HG03060 (cell line): Measurements from ENCODE around the gene ABTB2.
"Not testable (repeated sequence)": the region's sequence is repeated elsewhere in the genome, so short reads cannot be mapped to it uniquely, and the experiment has no call there.

Source experiments
- ATAC-seq: cut with Tn5 transposase; IDR thresholded peaks from one replicate; pipeline ENCODE4 v1.9.1; 2021; ENCODE audit warnings: low read depth, moderate number of reproducible peaks; ENCODE audit not compliant: unreplicated experiment

ABTB2 gene

DNA sequence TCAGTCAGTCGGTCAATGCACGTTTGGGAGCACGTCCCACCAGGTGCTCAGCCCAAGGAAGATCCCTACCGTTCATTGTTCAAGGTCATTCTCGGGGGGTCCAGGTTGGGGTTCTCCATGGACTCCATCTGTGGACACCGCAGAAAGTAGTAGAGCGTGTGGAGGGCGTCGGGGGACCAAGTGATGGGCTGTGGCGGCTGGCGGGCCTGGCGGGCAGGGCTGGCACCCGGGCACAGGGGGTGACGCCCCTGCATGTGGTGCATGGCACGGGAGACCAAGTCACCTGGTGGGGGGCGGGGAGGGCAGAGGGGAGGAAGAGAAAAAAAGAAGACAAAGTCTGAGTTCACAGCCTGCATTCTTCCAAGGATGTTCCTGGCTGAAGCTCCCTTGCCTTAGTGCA lies 160.6 kb downstream of the ABTB2 start:
- no peak for ATAC-seq

DNA sequence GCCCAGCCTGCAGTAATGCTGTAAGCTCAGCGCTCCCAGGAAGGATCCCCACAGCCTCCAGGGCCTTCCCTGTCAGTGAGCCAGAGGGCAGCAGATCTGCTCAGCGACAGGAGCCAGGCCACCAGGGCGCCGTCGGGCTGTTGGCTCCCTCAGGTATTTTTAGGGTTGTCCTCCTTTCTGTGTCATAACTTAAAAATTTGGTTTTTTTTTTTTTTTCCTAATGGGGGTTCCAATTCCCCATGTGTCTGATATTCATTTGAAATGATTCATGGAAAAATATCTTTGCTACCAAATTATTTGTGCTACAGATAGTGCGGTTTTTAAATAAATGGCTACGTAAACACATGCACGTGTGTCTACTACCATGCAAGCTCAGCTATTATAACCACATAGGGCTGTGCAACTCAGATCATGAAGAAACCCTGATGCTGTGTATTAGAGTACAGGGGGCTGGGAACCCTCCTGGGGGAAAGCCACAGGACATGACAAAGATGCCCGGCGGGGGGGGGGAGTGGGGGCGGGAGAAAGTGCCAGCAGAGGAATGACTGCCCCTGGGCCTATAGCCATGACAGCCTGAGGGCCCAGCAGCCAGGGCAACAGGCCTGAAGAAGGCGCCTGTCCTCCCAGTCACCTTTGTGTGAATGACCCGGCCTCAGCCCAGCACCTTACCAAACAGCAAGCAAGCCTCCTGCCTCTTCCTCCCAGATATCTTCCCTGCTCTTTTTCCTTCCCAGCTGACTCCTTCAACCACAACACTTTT lies 163.1 kb downstream of the ABTB2 start:
- ATAC-seq: no peak

DNA sequence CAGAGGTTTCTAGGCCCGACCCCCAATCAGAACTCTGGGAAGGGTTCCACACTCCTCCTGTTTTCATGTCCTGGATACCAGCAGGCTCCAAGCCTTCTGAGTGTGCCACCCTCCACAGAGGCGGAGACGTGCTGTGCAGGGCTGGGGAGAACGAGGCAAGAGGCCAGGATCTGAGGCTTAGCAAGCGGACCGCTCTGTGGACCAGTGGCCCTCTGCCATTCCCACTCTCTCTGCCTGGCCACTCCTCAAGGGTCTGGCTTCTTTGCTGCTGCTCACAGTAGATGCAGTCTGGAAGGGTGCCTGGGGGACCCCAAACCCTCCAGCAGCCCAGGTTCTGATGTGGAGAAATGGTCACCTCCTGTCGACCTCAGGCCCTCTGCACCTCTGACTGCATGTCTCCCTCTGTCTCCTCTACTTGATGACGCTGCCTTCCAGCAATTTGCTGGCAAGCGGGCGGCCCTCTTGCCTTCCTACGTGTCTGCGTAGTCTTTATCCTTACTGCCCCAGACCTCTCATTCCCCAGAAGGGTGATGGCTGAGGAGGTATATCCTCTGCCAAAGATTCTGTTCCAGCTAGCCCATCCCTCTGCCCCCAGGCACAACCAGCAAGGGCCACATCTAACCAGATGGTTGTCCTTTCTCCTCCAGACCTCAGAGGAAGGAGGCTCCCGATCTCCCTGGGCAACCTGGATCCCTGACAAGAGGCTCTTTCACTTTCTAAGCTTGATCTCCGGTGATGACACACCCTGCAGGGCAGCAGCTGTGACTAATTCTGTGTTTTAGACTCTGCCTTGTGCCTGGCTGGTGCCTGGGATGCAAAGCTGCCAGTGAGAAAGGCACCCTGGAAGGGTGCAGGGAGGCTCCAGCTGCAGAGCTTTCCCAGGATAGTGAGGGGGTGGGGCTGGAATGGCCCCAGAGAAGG lies 165.1 kb downstream of the ABTB2 start:
- ATAC-seq: no peak

DNA sequence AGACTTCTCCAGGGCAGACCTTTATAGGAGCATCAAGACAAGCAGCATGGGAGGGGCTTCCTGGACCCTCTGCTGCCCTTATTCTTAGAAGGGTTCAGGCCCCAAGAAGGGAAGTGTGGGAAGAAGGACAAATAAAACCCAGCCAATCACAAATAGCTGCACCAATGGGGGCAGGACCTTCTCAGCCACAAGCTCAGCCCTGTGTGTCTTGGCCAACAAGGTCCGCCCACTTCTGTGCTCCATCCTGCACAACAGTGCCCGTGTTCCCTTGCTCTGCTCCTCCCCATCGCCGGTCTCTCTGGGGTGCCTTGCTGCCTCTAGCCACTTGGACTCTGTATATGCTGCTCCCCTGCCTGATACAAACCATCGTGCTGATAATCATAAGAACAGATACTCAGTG lies 166.2 kb downstream of the ABTB2 start:
- no peak for ATAC-seq

DNA sequence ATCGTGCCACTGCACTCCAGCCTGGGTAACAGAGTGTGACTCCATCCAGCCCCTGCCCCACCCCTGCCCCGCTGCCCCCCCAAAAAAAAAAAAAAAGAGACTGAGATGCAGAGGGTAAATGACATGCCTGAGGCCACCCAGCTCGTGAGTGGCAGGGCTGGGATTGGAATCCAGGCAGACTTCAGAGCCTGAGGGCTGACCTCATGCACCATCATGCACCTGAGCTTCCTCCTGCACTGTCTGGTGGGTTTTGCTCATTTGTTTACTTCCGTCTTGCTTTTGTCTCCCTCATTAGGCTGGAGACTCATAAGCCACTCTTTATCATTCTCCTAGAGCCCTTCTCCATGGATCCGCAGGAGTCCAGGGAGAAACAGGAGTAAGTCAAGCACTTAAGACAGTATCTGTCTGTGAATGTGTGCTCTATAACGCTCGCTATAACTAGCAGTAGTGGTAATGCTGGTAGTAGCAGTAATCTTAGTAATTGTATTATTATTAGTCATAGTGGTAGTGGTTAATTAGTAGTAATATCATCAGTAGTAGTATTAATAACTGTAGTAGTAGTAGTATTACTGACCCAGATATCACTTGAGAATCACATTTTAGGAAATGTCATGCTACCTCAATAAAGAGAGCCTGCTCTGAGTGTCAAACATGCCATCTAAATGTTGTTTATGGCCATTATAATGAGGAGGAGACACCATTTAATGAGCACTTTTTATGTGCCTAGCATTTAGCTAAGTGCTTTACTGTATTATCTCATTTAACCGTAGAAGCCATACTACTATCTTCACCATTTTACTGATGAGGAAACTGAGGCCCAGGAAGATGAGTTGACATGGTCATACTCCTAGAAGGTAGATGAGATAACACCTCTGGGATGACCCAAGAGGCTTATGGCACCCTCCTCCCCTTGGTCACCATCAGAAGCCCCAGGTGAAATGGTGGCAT lies 167.3 kb downstream of the ABTB2 start:
- no peak for ATAC-seq

DNA sequence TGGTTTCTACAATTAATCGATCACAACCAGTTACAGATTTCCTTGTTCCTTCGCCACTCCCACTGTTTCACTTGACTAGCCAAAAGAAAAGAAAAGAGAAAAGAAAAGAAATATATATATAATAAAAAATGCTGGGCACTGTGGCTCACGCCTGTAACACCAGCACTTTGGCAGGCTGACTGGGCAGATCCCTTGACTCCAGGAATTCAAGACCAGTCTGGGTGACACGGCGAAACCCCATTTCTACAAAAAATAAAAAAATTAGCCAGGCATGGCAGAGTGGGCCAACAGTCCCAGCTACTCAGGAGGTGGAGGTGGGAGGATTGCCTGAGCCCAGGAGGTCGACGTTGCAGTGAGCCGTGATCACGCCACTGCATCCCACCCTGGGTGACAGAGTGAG lies 168.6 kb downstream of the ABTB2 start:
- no peak for ATAC-seq

DNA sequence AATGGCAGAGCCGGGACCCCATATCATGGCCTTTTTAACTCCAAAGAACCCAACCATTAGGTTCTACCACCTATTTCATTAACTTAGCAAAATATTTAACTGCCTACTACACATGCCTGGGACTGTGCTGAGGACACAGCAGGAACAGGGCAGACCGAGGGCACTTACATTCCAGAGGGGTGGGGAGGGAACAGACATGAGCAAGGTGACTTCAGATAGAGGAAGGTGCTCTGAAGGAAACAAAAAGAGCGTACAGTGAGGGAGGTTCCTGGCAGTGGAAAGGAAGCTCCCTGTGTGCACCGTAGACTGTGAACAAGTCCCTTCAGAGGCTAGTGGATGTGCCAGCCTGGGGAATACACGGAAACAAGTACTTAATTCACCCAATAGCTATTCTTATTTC lies 169.6 kb downstream of the ABTB2 start:
- no peak for ATAC-seq

DNA sequence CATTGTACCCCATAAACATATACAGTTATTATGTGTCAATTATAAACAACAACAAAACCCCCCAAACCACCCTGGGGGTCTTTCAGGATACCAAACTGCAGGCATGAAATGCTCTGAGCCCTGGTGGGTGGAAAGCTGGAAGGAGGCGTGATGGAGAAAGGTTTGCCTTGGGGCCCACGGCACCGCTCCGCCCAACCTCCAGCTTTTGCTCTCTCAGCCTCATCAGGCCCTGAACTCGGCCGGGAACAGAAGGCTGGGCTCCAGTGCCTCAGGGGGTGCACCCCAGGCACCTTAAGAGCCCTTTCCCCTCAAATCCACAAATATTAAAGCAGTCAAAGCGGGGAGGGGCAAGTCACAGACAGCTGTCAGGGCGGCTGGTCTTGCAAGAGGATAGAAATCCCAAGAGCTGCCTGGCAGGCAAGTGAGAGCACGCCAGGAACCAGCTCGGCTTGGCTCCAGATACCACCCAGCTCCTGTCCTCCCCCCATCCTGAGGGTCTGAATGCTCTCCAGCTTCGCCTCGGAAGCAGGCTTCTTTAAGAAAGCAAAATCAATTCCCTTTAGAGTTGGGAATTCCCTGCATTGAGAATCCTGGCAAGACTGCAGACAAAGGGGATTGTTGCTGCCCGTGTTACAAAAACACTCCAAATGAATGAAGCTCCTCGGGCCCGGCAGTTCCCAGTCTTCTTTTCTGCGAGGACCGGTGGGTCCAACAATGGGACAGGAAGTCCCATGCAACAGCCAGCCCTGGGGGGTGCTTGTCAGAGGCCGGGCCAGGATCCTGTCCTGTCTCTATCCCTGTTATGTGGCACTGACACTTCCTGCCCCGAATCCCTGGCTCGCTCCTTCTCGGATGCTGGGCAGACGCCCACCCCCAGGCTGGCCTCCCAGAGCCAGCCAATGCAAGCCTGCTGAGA lies 171.6 kb downstream of the ABTB2 start:
- ATAC-seq: no peak

DNA sequence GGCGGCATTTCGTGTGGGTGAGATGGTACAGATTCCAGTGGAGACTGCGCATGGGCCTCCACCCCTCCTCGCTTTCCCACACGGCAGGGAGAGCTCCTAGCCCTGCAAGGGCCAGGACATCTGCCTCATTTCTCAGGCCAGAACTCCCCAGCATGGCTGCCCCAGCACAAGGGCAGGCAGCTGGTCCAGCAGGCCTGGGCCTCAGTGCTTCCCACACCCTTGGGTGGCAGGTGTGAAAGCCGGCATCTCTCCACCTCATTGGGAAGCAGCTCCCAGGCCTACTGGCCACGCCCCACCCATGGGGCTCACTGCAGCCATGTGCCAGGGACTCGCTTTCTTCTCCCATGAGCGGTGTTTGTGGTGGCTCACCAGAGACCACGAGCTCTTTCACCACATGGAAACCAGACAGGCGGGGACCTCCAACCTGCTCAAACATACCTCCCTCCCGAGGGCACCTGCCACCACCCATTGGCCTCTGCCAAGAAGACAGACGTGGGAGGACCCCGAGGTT lies 173.2 kb downstream of the ABTB2 start:
- no peak for ATAC-seq

DNA sequence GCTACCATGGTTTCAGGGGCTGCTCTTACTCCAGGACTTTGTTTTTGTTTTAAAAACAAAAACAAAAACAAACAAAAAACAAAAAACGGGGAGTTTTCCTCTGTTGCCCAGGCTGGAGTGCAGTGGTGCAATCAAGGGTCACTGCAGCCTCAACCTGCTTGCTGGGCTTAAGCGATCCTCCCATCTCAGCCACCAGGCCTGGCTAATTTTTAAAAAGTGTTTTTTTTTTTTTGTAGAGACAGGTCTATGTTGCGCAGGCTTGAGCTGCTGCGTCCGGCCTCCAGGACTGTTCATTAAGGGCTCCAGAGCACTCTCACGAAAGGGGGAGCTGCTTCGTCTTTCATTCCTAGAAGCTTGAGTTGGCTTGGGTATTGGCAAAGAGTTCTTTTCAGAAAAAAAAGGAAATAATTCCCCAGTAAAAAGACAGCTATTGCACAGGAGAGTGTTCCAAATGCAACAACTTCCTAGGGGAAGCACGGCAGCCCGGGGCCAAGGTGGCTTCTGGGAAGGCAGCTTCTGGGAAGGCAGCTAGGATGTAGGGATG lies 173.9 kb downstream of the ABTB2 start:
- ATAC-seq: no peak

DNA sequence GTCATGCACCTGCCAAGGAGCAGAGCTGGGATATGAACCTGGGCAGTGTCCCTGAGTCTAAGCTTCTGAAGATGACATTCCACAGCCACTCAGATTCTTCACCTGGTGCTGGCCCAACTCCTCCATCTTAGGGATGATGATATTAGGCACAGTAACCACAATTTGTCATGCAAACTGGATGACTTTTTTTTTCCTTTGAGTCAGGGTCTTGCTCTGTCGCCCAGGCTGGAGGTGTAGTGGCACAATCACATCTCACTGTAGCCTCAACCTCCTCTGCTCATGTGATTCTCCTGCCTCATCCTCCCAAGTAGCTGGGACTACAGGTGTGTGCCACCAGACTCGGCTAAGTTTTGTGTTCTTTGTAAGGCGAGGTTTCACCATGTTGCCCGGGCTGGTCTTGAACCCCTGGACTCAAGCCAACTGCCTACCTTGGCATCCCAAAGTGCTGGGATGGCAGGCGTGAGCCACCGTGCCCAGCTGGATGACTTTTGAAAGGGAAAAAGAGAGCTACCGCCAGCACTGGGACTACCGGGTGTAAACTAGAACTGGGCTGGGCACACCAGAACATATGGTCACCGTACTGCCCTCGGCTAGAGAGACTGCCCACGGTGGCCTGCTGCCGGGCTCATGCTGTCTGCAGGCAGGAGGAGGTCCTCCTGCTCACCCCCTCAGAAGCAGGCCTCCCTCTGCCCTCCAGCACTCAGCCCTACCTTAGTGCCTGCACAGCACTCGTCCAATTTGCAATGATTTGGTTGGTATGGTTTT lies 174.7 kb downstream of the ABTB2 start:
- no peak for ATAC-seq

DNA sequence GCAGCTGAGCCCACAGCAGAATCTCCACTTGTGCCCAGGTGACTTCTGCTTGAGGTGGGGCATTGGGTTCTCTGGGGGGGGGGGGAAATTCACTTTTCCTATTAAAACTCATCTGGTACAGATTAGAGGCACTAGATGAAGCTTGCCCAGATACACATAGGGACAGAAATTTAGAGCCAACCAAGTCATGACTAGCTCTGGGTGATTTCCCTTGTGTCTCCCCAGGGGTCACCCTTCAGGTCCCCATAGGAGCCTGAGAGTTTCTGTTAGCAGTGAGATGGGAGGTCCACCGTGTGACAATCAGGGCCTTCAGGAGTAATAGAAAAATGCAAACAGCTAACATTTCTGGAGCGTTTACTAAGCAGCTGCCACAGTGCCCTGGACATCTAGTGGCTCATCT lies 175.4 kb downstream of the ABTB2 start:
- ATAC-seq: no peak

DNA sequence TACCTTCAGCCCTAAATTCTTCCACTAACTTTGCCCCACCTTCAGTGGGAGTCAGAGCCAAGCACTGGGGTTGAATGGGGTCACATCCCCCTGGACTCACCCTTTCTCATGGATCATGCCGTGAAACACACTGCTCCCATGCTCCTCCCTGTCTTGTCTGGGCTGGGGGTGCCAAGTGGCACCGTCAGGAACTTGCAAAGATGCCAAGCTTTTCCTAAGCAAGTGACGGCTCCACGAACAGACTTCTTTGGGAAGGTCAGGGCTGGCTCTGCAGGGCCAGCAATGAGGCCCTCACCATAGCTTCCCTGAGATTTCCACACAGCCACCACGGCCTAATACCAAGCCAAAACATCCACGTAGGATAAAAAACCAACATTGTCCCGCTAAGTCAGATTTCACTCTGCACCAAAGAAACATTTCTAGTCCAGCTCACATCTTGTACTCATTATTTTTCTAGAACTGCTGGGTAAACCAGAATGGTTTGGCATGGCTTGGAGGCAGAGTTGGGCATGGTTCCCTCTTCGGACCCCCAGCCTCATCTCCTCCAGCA lies 175.9 kb downstream of the ABTB2 start:
- no peak for ATAC-seq

DNA sequence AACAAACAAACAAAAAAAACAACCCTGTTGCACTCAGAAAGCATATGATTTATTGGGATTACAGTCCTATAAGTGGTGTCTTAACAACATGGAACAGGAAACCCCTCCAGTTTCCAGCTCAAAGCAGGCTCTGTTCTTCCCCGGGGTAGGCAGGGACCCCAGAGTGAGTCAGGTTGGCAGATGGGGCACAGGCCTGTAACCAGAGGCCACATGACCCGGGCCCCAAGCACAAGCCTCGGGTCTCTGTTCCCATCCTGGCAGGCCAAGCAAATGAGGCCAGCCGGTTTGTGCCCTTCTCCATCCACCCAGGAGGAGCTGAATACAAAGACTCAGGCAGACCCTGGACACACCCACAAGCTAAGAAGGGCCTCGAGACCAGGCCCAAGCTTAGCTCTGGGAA lies 176.6 kb downstream of the ABTB2 start:
- no peak for ATAC-seq

DNA sequence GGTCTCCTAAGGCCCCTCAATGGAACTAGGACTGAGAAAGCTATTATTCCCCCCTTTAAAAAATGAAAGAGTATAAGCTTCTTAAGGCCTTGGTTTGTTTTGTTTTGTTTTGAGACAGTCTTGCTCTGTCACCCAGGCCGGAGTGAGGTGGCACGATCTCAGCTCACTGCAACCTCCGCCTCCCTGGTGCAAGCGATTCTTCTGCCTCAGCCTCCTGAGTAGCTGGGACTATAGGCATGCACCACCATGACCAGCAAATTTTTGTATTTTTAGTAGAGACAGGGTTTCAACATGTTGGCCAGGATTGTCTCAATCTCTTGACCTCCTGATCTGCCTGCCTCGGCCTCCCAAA lies 177.0 kb downstream of the ABTB2 start:
- not testable (repeated sequence) for ATAC-seq

DNA sequence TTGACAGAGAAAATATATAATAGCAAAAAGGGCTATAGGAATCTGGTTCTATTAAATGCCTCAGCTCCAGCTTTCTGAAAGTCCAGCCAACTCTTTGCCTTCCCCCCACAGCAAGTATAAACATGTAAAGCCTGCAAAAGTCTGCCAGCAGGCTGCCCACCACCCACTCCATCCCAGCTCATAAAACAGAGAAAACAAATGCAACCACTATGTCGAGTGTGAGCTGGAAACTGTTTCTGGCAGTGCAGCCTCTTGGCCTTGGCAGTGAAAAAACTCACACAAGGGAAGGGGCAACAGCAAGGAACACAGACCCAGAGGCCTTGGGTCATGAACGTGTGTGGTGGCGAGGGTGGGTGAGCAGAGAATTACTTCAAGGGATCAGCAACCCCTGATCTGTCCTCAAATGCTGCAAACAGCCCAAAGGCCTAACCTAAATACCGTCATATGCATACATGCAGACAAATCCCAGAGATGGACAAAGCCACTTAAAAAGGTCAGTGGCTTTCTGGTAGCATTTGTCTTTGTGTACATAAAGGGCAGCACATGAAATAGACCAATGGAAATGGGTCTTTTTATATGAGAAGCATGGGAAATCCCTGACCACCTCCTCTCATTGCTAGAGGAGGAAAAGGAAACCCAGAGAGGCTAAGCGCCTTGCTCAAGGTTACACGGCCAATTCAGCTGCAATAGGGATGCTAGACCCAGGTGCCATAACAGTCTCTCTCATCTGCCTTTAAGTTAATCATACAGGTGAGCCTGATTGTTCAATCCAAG lies 177.6 kb downstream of the ABTB2 start:
- ATAC-seq: no peak

DNA sequence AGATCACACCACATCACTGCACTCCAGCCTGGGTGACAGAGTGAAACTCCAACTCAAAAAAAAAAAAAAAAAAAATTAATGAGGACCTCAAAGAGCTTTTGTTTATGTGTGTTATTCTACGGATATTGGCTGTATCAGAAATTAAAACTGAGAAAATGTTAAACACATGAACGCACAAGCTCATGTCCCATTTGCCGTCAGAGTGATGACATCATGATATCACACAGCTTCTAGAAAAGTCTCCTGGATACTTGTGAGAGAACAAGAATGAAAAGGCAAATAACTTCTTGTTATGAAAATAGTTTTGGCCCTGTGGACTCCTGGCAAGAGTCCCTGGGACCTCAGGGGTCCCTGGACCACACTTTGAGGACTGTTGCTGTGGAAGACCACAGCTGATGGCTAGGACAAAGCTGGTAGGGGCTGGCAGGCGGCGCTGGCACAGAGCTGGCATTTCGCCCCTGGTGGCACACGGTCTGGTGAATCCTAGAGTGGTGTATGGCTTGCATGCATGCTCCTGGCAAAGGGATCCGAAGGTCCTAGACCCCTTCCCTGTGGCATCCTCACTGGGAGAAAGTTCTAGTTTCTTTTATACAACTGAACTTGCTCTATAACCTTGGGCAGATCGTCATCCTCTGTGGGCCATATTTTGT lies 178.7 kb downstream of the ABTB2 start:
- ATAC-seq: no peak
